Activated CD4-positive, alpha-beta T cell treated with anti-CD3 and anti-CD28 coated beads, Interleukin-2, amount 10 ng/mL, durations not matched to agents 24 days and 14 days (primary cell): ENCODE results near the gene CKAP2L. TPM values are rescaled to one million over a fixed set of nuclear protein-coding genes. Genes with fewer than 3 reads are reported as not detected.

Experiments used
- DNase-seq: peaks from one replicate; pipeline ENCODE4 v3.0.0; 2022
- H3K27ac Mint-ChIP-seq: one replicate; pipeline ENCODE4 v1.8.0; 2022; ENCODE audit warnings: mild to moderate bottlenecking, mixed read lengths
- H3K27me3 Mint-ChIP-seq: one replicate; pipeline ENCODE4 v1.8.0; 2022; ENCODE audit warnings: mixed read lengths
- H3K36me3 Mint-ChIP-seq: one replicate; pipeline ENCODE4 v1.8.0; 2022; ENCODE audit warnings: low read depth, mild to moderate bottlenecking, mixed read lengths
- H3K4me1 Mint-ChIP-seq: one replicate; pipeline ENCODE4 v1.8.0; 2021; ENCODE audit warnings: mixed read lengths
- H3K4me3 Mint-ChIP-seq: one replicate; pipeline ENCODE4 v1.8.0; 2022; ENCODE audit warnings: mild to moderate bottlenecking, moderate library complexity, mixed read lengths
- H3K9me3 Mint-ChIP-seq: one replicate; pipeline ENCODE4 v1.8.0; 2021; ENCODE audit warnings: mixed read lengths
- intact Hi-C: fragments of 100-400 bp; cut with micrococcal nuclease; formaldehyde crosslinking; loops from one replicate; pipeline ENCODE4 v1.15.1; 2023
- total RNA-seq: library from RNA; stranded (reverse); gene quantifications from 2 replicates; pipeline ENCODE4 v1.2.3, GENCODE V29; 2022

Gene CKAP2L
- total RNA-seq, 1 donor from 2014 or later, result 17.8 TPM

DNA sequence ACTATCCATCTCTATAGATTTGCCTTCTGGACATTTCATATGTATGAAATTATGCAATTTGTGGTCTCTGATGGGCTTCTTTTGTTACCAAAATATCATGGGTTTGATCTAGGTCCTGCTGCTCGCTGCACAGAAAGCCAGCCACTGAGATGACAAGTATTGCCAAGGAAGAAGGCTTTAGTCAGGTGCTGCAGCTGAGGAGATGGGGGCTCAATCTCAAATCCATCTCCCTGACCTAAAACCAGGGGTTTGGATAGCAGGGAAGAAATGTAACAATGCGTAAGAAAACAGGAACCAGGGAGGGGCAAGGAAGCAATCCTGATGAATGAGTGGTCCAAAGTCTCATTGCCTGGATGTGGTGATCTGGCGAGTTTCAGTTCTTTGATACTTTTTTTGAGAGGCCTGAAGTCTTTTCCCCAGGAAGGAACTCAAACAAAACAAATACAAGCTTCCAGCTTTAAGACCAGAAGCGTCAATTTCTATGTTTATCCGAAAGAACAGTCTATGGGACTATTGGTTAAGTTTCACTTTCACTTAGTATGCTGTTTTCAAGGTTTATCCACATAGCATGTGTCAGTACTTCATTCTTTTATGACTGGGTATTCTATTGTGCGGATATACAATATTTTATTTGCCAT lies 3.4 kb upstream of the CKAP2L start:
- H3K4me3 Mint-ChIP-seq, result peak overlapping the region; percentile 18
- intact Hi-C loops, result no loop called here
- peaks cover 16% of the 10 kb centered on the region for H3K9me3 Mint-ChIP-seq
- DNase-seq, result no peak
- H3K36me3 Mint-ChIP-seq, result peaks cover 8% of the 10 kb centered on the region
- H3K4me1 Mint-ChIP-seq, result peaks cover 30% of the 10 kb centered on the region
- H3K27me3 Mint-ChIP-seq, result peaks cover 6% of the 10 kb centered on the region
- H3K27ac Mint-ChIP-seq, result peak overlapping the region; percentile 25

DNA sequence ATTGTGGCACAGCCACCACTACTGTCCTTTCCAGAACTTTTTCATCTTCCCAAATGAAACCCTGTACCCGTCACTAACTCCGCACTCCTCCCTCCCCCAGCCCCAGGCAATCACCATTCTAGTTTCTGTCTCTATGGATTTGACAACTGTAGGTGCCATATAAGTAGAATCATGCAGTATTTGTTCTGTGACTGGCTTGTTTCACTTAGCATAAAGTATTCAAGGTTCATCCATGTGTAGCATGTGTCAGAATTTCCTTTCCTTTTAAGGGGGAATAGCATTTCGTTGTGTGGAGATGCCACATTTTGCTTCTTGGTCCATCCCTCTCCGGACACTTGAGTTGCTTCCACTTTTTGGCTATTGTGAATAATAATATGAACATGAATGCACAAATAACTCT lies 842 bp upstream of the CKAP2L start:
- intact Hi-C loops, result loop anchor here (2.0 kb wide), 1 partner anchor 40 kb away; no protein-coding TSS in a partner anchor
- no peaks in the 10 kb centered on the region for H3K27me3 Mint-ChIP-seq
- H3K9me3 Mint-ChIP-seq, result peaks cover 13% of the 10 kb centered on the region
- DNase-seq, result peak; percentile 64
- H3K4me1 Mint-ChIP-seq, result peaks cover 45% of the 10 kb centered on the region
- peak overlapping the region; percentile 92 for H3K4me3 Mint-ChIP-seq
- peaks cover 22% of the 10 kb centered on the region for H3K36me3 Mint-ChIP-seq
- peak overlapping the region; percentile 25 for H3K27ac Mint-ChIP-seq

DNA sequence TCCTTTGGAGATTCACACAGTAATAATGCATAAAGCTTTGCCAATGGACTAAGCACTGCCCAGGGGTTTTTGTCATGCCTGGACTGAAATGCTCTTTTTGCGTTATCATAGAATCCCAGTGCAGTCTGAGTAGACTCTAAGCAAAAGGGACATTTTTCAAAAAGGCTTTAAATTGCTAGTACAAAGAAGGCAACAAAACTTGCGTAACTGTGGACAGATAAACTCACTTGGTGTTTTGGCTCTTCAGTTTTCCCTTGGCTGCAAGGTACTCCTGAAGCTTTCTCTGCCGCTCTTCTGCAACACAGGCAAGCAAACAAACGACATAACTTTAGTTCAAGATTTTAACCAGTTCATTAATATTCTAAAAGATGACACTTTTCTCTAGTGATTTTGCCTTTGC lies 2.1 kb downstream of the CKAP2L start:
- Mint-ChIP-seq H3K4me3 (peak overlapping the region; percentile 92), H3K4me1 (peaks cover 43% of the 10 kb centered on the region), H3K27me3 (no peaks in the 10 kb centered on the region), H3K9me3 (peaks cover 1% of the 10 kb centered on the region), H3K27ac (no peak overlapping the region), H3K36me3 (peaks cover 35% of the 10 kb centered on the region)
- intact Hi-C loops, result no loop called here
- no peak for DNase-seq

DNA sequence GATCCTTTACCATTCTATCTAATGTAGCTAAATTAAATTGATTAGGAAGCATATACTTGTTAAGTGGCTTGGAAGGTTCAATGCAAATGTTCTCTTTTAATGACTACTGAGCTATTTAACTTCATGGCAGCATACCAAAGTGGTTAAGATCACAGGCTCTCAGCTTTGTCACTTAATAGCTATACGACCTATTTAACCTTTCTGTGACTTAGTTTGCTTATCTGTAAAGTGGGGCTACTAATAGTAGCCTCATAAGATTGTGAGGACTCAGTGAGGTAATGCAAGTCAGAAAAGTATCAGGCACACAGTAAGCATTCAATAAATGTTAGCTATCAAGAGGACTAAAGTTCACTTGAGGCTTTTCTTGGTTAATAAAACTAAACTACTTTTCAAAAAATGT lies 4.3 kb downstream of the CKAP2L start:
- Mint-ChIP-seq H3K27me3 (no peaks in the 10 kb centered on the region), H3K27ac (no peak overlapping the region), H3K4me1 (peaks cover 48% of the 10 kb centered on the region), H3K9me3 (no peaks in the 10 kb centered on the region), H3K4me3 (no peak overlapping the region), H3K36me3 (peaks cover 52% of the 10 kb centered on the region)
- intact Hi-C loops, result no loop called here
- DNase-seq, result no peak

DNA sequence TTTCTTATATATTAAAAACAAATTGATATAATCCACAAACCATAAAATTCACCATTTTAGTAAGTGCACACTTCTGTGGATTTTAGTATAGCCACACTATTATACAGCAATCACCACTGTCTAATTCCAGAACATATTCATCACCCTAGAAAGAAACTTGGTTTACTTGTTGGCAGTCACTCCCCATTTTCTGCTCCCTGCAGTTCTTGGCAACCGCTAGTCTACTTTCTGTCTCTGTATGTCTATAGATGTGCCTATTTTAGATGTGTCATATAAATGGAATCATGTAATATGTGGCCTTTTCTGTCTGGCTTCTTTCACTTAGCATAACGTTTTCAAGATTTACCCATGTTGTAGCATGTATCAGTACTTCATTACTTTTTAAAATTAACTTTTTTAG lies 5.7 kb downstream of the CKAP2L start:
- H3K4me1 Mint-ChIP-seq, result peaks cover 56% of the 10 kb centered on the region
- no peak for DNase-seq
- no peaks in the 10 kb centered on the region for H3K9me3 Mint-ChIP-seq
- intact Hi-C loops, result no loop called here
- H3K4me3 Mint-ChIP-seq, result no peak overlapping the region
- H3K36me3 Mint-ChIP-seq, result peaks cover 64% of the 10 kb centered on the region
- H3K27ac Mint-ChIP-seq, result no peak overlapping the region
- no peaks in the 10 kb centered on the region for H3K27me3 Mint-ChIP-seq

DNA sequence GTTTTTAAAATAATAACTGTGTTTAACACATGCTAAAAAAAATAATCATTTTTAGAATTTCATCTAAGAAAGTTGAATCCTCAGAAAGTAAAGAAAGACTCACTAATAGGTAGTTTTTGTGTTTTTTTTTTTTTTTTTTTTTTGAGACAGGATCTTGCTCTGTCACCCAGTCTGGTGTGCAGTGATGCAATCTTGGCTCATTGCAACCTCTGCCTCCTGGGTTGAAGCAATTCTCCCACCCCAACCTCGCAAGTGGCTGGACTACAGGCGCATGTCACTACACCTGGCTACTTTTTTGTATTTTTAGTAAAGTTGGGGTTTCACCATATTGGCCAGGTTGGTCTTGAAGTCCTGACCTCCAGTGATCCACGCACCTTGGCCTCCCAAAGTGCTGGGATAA lies 7.1 kb downstream of the CKAP2L start:
- intact Hi-C loops, result no loop called here
- Mint-ChIP-seq H3K36me3 (peaks cover 63% of the 10 kb centered on the region), H3K4me1 (peaks cover 47% of the 10 kb centered on the region), H3K27ac (no peak overlapping the region), H3K27me3 (no peaks in the 10 kb centered on the region), H3K4me3 (no peak overlapping the region), H3K9me3 (no peaks in the 10 kb centered on the region)
- DNase-seq, result no peak

DNA sequence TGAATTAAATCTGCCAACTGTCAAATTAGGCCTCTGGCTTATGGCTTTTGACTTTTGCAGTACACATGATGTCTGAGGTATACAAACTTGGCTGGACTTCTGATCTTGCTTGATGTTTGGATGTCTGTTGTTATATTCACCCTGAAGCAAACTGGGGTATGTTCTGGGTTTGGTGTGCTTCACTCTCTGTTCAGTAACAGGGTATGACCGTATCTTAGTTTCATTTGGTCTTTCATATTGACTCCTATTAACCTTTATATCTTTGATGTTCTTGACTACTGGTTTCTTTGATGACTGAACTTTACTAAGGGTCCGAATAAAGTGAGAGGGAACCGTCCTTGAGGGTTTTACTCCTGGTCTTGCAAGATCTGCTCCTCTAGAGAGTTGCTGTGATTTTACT lies 8.2 kb downstream of the CKAP2L start:
- peak overlapping the region; percentile 34 for H3K27ac Mint-ChIP-seq
- intact Hi-C loops, result no loop called here

DNA sequence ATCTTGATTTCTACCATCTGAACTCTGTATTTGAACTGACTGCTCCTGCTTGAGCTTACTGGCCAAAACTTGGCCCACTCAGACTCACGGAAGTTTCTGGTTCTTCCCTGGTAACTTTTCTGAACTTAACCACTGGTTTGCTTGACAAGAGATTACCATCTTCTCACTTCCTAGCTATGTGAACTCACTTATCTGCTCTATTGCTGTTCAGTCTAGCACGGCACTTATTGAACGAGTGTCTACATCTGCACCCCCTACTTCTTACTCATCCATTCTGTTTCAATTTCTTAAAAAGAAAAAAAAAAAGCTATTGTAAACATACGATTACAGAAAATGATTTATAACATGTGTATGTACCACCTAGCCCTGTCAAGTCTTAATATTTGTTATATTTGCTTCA lies 9.0 kb downstream of the CKAP2L start:
- intact Hi-C loops, result no loop called here
- Mint-ChIP-seq H3K4me3 (no peak overlapping the region), H3K9me3 (no peaks in the 10 kb centered on the region), H3K36me3 (peaks cover 58% of the 10 kb centered on the region), H3K27ac (peak overlapping the region; percentile 30), H3K27me3 (no peaks in the 10 kb centered on the region), H3K4me1 (peaks cover 40% of the 10 kb centered on the region)
- no peak for DNase-seq

More for the DNA sequence above, 8.2 kb downstream of the CKAP2L start:
- Mint-ChIP-seq H3K4me3 (no peak overlapping the region), H3K36me3 (peaks cover 61% of the 10 kb centered on the region), H3K4me1 (peaks cover 40% of the 10 kb centered on the region), H3K9me3 (no peaks in the 10 kb centered on the region), H3K27me3 (no peaks in the 10 kb centered on the region)
- DNase-seq, result no peak

DNA sequence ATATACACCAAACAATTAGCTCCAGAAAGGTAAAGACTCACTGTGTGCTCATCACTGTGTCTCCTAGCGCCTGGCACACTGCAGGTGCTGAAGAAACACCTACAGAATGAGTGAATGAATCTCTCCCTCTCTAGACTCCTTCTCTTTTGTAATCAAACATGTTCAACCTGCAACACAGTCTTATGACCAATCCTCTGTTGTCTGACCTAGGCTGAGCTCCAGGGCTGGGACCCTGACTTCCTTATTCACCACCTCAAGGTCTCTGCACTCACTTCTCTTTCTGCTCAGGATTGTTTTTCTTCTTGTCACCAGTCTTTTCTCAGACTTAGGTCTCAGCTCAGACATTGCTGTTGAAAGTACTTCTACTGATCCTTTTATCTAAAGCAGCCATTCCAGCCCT lies 9.8 kb downstream of the CKAP2L start:
- Mint-ChIP-seq H3K4me1 (peaks cover 49% of the 10 kb centered on the region), H3K4me3 (no peak overlapping the region), H3K27me3 (no peaks in the 10 kb centered on the region), H3K36me3 (peaks cover 61% of the 10 kb centered on the region), H3K9me3 (no peaks in the 10 kb centered on the region), H3K27ac (no peak overlapping the region)
- no peak for DNase-seq
- intact Hi-C loops, result loop anchor here (5.0 kb wide), 1 partner anchor 48 kb away; no protein-coding TSS in a partner anchor

DNA sequence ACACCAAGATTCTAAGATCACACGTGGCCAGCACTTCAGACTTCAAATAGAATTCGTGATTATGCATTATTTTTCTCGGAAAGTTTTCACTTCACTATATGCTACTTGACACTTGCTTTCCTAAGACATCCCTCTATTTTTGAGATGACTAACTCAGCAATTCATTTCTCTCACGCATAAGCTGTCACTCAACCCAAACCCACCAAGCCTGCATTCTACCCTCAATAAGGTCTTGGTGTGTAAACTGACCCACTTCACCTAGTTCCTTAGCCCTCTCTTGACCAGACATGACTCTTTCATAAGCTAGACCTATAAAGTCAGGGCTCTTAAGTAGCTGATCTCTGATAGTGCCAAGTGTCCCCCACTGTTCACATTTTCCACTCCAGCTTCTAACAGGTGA lies 11.7 kb downstream of the CKAP2L start:
- no peak for DNase-seq
- Mint-ChIP-seq H3K36me3 (peaks cover 54% of the 10 kb centered on the region), H3K9me3 (no peaks in the 10 kb centered on the region), H3K27ac (no peak overlapping the region), H3K27me3 (no peaks in the 10 kb centered on the region), H3K4me3 (no peak overlapping the region), H3K4me1 (peaks cover 43% of the 10 kb centered on the region)
- intact Hi-C loops, result loop anchor here (5.0 kb wide), 1 partner anchor 50 kb away; no protein-coding TSS in a partner anchor

DNA sequence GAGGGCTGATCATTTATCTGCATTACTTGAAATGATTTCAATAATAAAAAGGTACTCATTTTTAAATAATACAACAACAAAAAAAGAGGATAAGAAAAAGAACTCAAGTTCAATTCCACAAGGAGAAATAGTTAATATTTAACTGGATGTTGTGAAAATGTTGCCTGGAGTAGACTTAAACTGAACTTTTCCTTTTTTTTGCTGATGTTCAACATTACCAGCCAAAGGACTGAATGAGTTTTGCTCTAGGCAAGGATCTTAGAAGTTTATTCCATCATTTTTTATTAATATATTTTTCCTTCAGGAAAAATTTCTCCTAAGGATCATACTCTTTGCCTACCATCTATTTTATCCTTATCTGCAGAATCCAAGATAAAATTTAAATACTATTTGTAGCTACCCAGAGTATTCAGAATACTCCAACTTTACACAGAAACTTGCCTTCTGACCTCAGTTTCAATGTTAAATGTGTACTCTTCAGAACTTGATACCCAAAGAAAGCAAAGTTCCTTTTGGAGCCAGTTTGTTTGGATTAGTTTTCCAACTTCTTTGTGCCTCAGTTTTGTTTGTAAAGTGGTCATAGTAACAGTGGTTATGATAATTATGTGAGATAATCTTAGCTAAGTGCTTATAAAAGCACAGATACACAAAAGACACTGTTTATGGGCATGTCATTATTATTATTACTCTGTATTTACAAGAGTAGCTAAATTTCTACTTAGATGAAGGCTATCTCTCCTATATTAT lies 12.8 kb downstream of the CKAP2L start:
- intact Hi-C loops, result loop anchor here (5.0 kb wide), 1 partner anchor 51 kb away; no protein-coding TSS in a partner anchor
- no peak for DNase-seq
- Mint-ChIP-seq H3K4me1 (peaks cover 46% of the 10 kb centered on the region), H3K4me3 (no peak overlapping the region), H3K36me3 (peaks cover 56% of the 10 kb centered on the region), H3K27me3 (no peaks in the 10 kb centered on the region), H3K27ac (no peak overlapping the region), H3K9me3 (no peaks in the 10 kb centered on the region)

DNA sequence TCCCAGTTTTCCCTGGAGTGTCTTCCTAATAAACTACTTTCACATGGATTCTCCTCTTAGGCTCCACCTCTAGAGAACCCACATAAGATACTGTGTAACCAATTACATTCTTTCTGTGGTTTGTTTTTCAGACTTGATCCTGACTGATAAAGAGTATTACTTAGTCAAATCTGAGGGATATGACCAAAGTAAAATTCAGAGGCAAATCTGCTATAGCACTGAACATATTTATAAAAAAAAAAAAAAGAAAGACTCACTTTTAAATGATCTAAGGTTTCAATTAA lies 13.9 kb downstream of the CKAP2L start:
- Mint-ChIP-seq H3K36me3 (peaks cover 51% of the 10 kb centered on the region), H3K9me3 (no peaks in the 10 kb centered on the region), H3K4me1 (peaks cover 38% of the 10 kb centered on the region), H3K27ac (peak overlapping the region; percentile 83), H3K4me3 (peak overlapping the region; percentile 55), H3K27me3 (no peaks in the 10 kb centered on the region)
- intact Hi-C loops, result loop anchor here (1.0 to 5.0 kb wide), 2 partner anchors 14 to 52 kb away; partner anchors contain the start of gene CKAP2L
- DNase-seq, result no peak

DNA sequence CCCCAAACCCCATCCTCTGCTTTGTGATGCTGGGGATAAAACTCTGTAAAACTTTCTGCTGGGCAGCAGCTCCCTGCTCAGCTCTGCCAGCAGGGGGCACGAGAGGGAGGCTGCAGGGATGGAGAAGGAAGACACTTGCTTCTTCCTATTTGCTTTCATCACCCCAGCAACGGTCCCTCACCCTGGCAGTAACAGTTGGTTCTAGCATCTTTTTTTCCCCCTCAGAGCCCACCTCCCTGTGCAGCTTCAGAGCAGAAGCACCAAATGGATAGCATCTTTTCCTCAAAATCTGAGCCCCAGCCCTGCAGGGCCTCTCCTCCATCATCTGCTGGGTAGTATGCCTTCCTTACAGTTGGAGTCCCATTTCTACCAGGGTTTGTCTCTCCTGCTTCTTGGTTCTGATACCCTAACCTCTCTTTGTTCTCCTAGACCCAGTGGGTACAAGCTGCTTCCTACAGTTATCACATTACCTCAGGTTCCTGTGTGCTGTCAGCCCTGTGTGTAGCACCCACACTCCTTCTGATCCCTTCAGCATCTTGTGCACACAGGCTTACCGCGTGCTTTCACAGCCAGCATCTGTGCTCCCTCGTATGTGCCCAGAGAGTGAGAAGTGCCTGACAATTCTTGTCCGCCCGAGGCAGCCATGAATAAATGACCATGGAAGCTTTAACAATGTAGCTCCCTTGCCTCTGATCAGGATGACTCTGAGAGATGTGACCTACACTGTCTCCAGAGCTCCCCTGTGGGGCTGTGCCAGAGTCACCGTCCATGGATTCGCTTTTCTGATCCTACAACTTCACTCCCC lies 14.5 kb downstream of the CKAP2L start:
- intact Hi-C loops, result loop anchor here (1.0 to 5.0 kb wide), 5 partner anchors 14 to 209 kb away; partner anchors contain the start of gene CKAP2L
- DNase-seq, result peak; percentile 95
- peak overlapping the region; percentile 55 for H3K4me3 Mint-ChIP-seq
- peak overlapping the region; percentile 83 for H3K27ac Mint-ChIP-seq
- H3K27me3 Mint-ChIP-seq, result no peaks in the 10 kb centered on the region
- H3K9me3 Mint-ChIP-seq, result no peaks in the 10 kb centered on the region
- H3K4me1 Mint-ChIP-seq, result peaks cover 34% of the 10 kb centered on the region
- peaks cover 48% of the 10 kb centered on the region for H3K36me3 Mint-ChIP-seq

DNA sequence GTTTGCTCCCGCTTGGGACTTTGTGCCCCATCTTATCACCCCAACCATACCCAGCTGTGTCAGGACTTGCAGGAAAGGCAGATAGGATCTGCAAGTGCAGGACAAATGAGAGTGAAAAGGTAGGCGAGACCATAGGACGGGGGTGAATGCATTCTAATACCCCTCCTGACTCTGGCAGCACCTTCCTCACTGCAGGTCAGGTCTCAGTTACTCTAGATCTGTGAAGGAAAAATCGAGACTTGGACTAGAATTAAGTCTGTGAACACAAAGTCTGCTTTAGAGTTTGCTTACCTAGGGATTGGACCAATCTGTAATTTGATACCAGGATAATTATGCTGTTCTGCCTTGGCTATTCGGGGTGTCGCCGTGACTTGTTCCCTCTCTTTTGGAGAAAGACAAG lies 23.9 kb downstream of the CKAP2L start:
- no peaks in the 10 kb centered on the region for H3K27me3 Mint-ChIP-seq
- intact Hi-C loops, result no loop called here
- H3K4me1 Mint-ChIP-seq, result no peaks in the 10 kb centered on the region
- H3K36me3 Mint-ChIP-seq, result peaks cover 62% of the 10 kb centered on the region
- H3K27ac Mint-ChIP-seq, result no peak overlapping the region
- H3K4me3 Mint-ChIP-seq, result no peak overlapping the region
- H3K9me3 Mint-ChIP-seq, result no peaks in the 10 kb centered on the region
- no peak for DNase-seq
